GM19239 (cell line): ENCODE results near the gene NAGPA.

Source experiments
- DNase-seq: peaks from one replicate; pipeline ENCODE4 v3.0.0; 2011; ENCODE audit warnings: low spot score; ENCODE audit not compliant: insufficient read length
- FAIRE-seq: peaks from 2 replicates; lab custom pipeline; 2011; peaks lifted over from hg19 to GRCh38; lab: Jason Lieb, UNC

Gene NAGPA

GRCh38 chr16:4980691-4981090 is 53.0 kb downstream of the NAGPA start:
- DNase-seq, result no peak
- FAIRE-seq, result no peak

DNA sequence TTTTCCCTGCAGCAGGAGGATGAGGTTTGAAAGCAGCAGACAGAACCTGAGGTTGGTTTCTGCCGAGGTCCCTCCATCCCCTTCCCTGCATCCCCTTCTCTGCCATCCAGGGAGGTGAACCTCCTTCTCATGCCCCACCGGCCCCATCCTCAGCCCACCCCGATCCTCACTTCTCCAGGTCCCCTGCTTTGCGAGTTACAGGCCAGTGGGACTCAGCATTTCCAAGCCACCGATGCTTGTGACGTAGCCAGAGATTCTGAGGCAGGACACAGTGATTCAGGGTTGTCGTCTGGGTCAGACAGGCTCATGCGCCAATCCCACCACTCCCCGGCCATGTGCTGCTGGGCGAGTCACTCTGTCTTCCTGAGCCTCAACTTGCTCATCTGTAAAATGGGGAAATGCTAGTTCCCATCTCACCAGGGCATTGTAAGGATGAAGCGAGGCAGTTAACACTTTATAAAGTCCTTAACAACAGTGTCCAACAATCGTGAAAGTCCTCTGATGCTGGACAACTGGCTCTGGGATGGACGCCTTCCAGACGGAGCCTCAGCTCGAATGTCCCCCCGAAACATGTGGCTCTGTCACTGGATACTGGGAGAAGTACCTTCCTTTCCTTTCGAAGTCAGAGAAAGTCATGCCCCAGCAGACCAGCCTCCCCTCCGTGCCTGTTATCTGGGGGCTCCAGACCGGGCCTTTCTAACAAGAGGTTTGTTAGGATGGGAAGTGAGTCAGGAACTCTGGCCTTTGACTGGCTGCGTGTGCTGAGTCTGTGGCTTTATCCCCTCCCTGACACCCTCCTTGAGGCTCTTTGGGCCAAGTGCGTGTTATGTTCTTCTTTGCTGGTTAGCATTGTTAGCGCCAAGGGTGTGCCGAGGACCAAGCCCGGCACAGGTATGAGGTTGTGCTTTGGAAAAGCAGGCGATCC is 53.7 kb downstream of the NAGPA start:
- FAIRE-seq, result no peak

GRCh38 chr16:4979164-4979563 is 54.6 kb downstream of the NAGPA start:
- FAIRE-seq (no peak), DNase-seq (no peak)

More for the DNA sequence above, 53.7 kb downstream of the NAGPA start:
- DNase-seq, result no peak

- FAIRE-seq, result no peak
- DNase-seq, result no peak
These were observed 57.1 kb downstream of the NAGPA start for GRCh38 chr16:4976611-4977145.

- DNase-seq (peak; percentile 68), FAIRE-seq (no peak)
These were observed 57.7 kb downstream of the NAGPA start for GRCh38 chr16:4976079-4976478.
